ENCODE measurements around the gene ACSL1. TPM values are rescaled to one million over a fixed set of nuclear protein-coding genes. Genes with fewer than 3 reads are reported as not detected.

The ACSL1 gene
- total and polyA plus RNA-seq, 9 of the 15 experiments (the other 6 are each of a cell fraction or from before 2014, with no cell fraction given): 6.7 to 24.1 (median 15.0) TPM

GRCh38 chr4:184825896-184826690, at the start of gene ACSL1 (continued):
- TF ChIP-seq E2F4 (CRISPR knock-in tag; IDR thresholded peaks at IDR 0.05; ENCODE audit: low read depth) (0 out of 2 replicates have a peak, but pooled peaks have one; percentile 38), HSF4 (CRISPR knock-in tag; IDR thresholded peaks at IDR 0.05; ENCODE audit: borderline replicate concordance) (no peak), ZNF766 (CRISPR knock-in tag; conservative IDR thresholded peaks at IDR 0.05) (no peak), PKNOX1 (IDR thresholded peaks at IDR 0.05) (no peak), HNRNPK (IDR thresholded peaks at IDR 0.05; ENCODE audit: low read depth, low read length, poor library complexity, severe bottlenecking) (no peak), USF2 (CRISPR knock-in tag; IDR thresholded peaks at IDR 0.05) (no peak), SFPQ (IDR thresholded peaks at IDR 0.05; ENCODE audit: low read depth, low read length) (no peak), EGR1 (conservative IDR thresholded peaks at IDR 0.05) (no peak), MYC (IDR thresholded peaks at IDR 0.05; ENCODE audit: low read depth, low read length) (peak; percentile 44; the same call in 1 of the 2 replicates), MYC (CRISPR knock-in tag; IDR thresholded peaks at IDR 0.05; ENCODE audit: borderline replicate concordance, low read depth) (no peak), ARNT (IDR thresholded peaks at IDR 0.05) (no peak), ATF4 (CRISPR knock-in tag; IDR thresholded peaks at IDR 0.05) (no peak), SETDB1 (IDR thresholded peaks at IDR 0.05; ENCODE audit: low read length) (no peak), GABPA (tag; conservative IDR thresholded peaks at IDR 0.05; ENCODE audit: low read depth) (0 out of 2 replicates have a peak, but pooled peaks have one; percentile 22), FIP1L1 (IDR thresholded peaks at IDR 0.05; ENCODE audit: low read depth, low read length, poor library complexity, severe bottlenecking) (peak; percentile 35), MEIS2 (IDR thresholded peaks at IDR 0.05; ENCODE audit: partially characterized antibody) (no peak), MEF2A (IDR thresholded peaks at IDR 0.05; ENCODE audit: control insufficient read depth, low read depth, low read length) (peak; percentile 37; the same call in 1 of the 2 replicates), BHLHE40 (IDR thresholded peaks at IDR 0.05; ENCODE audit: low read length) (0 out of 2 replicates have a peak, but pooled peaks have one; percentile 3), TFE3 (CRISPR knock-in tag; IDR thresholded peaks at IDR 0.05) (no peak)

Data from K562 (cell line).